Heart right ventricle (tissue), 16 donors: ENCODE data around the gene ANKRD10. TPM values are rescaled to one million over a fixed set of nuclear protein-coding genes. Genes with fewer than 3 reads are reported as not detected.

ENCODE experiments used
- ATAC-seq, 8 donors: fragments of 200-7000 bp; cut with Tn5 transposase; one replicate each; pipeline ENCODE4 v1.9.1; 2020; ENCODE audit warnings: mild to moderate bottlenecking in 8 of 8, moderate library complexity in 8 of 8, moderate number of reproducible peaks in 1 of 8
- DNase-seq, 2 donors: peaks; one replicate each; pipeline ENCODE4 v3.0.0-alpha.2; 2020
- H3K27ac ChIP-seq, 10 donors: fragments of 200-600 bp; sonication (generic) in 2 of 10; one replicate each; pipeline versions ENCODE4 v1.5.0 to v1.8.0; 2020 to 2022; ENCODE audit warnings: mild to moderate bottlenecking in 3 of 10
- H3K27me3 ChIP-seq, 7 donors: fragments of 200-600 bp; one replicate each; pipeline ENCODE4 v1.8.0; 2021 to 2022; ENCODE audit warnings: mild to moderate bottlenecking in 2 of 7
- H3K36me3 ChIP-seq, 9 donors: fragments of 200-600 bp; sonication (generic) in 1 of 9; one replicate each; pipeline versions ENCODE4 v1.5.0 to v1.8.0; 2020 to 2022; ENCODE audit warnings: mild to moderate bottlenecking in 2 of 9
- H3K4me1 ChIP-seq, 9 donors: fragments of 200-600 bp; sonication (generic) in 1 of 9; one replicate each; pipeline versions ENCODE4 v1.5.0 to v1.8.0; 2020 to 2022; ENCODE audit warnings: mild to moderate bottlenecking in 4 of 9
- H3K4me3 ChIP-seq, 10 donors: fragments of 200-600 bp; sonication (generic) in 2 of 10; one replicate each; pipeline versions ENCODE4 v1.5.0 to v1.8.0; 2020 to 2022; ENCODE audit warnings: mild to moderate bottlenecking in 7 of 10, moderate library complexity in 2 of 10
- H3K9me3 ChIP-seq, 11 donors: fragments of 200-600 bp in 10 of 11; sonication (generic) in 2 of 11; one replicate each; pipeline versions ENCODE4 v1.5.0 to v1.8.0; 2013 to 2022; ENCODE audit warnings: mild to moderate bottlenecking in 2 of 11, control low read depth in 1 of 11, moderate library complexity in 1 of 11
- WGBS, 2 donors: extraction: QIAGEN DNeasy Blood & Tissue Kit; methylation state at CpG; one replicate each; pipeline ENCODE4 v1.1.7; 2013; ENCODE audit warnings: inconsistent platforms in 1 of 2; 5-methylcytosine and 5-hydroxymethylcytosine counted together
- intact Hi-C, 10 donors: fragments of 100-400 bp; cut with DNase I; formaldehyde crosslinking; loops; one replicate each; pipeline versions ENCODE4 v1.11.1 to v1.14.2; 2022
- polyA plus RNA-seq, 2 donors: library from polyadenylated mRNA; stranded (reverse); fragments of 200-250 nt; gene quantifications; one replicate each; pipeline ENCODE4 v1.2.3, GENCODE V29; 2013
- total RNA-seq, 10 donors: library from RNA; stranded (reverse); fragmentation: NEBNext Ultra II Directional in 3 of 10; extraction: Animal tissue kit (Norgen Biotek cat#: 25700) in 3 of 10; gene quantifications; one replicate each; pipeline versions ENCODE4 v1.2.1 to v1.2.4, GENCODE V29; 2021 to 2023
- TF ChIP-seq, protein P1 (sequence below), 9 donors: fragments of 200-600 bp; sonication (generic) in 2 of 9; IDR thresholded peaks; one replicate each; pipeline versions ENCODE4 v1.5.0 to v1.8.0; 2021 to 2022; ENCODE audit warnings: antibody characterized with exemption in 9 of 9, mild to moderate bottlenecking in 5 of 9, moderate library complexity in 1 of 9
- donor health status: Arrhythmogenic right ventricular cardiomyopathy.
- donor health status: ischemic (EF 13 %, LVEDD 7.1; RV severe dilation, severe dysfunction).
- donor health status: healthy with polysubstance abuse.
- donor health status: DM: no; HTN: yes; CAD: no.
- donor health status: DM: no; HTN: no; CAD: no.
- donor health status: ischemic (EF 25% LVEDD 6.9; RV normal size, moderate dysfunction).
- donor health status: ischemic (EF 25% LVEDD 5.7; RV mildly dilated, moderate dysfunction).
- donor health status: healthy.
- donor health status: DM: yes; HTN: yes; CAD: no.
- donor health status: Ischemic cardiomyopathy.
- donor health status: ischemic (EF 35%, LVEDD 5.7; RV mildly dilated, moderate dysfunction).
- donor health status: nonischemic (EF 11% LVEDD 7.7; RV severe dilation, severe dysfunction).
- donor health status: DM: yes; HTN: yes; CAD: no.
- donor health status: PGD.
- donor health status: ischemic (EF 29% LVEDD 5.4; RV normal size, mild dysfunction).
- donor health status: nonischemic (EF 23%, LVEDD 6.1; RV moderate dilation, normal function).

Gene ANKRD10
- total and polyA plus RNA-seq, 12 donors: 32.4 to 127 (median 49.0) TPM

DNA sequence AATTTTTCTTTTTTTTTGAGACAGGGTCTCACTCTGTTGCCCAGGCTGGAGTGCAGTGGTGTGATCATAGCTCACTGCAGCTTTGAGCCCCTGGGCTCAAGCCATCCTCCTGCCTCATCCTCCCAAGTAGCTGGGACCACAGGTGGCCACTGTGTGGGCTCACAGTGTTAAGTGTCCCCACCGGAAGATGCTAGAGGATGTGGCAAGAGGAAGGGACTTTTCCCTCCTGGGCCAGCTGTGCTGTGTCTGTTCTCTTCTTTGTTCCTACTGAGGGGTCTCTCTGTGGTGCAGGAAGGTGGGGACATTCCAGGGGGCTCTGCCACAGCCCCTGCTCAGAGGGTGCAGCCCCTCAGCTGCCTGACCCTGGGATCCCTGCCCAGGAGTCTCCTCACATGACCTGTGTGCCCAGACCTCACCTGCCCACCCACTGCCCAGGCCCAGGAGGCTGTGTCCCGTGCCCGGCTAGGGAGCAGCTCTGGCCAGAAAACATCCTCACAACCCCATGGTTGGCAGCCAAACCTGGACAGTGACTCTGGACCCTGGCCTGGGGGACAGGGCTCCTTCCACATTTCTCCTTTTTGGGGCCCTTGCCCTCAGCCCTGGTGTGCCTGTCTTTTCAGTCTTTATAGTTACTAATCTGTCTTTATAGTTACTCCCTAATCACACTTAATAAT, 14.4 kb upstream of the ANKRD10 start:
- intact Hi-C loops: no loop called here
- TF ChIP-seq, protein P1, sequence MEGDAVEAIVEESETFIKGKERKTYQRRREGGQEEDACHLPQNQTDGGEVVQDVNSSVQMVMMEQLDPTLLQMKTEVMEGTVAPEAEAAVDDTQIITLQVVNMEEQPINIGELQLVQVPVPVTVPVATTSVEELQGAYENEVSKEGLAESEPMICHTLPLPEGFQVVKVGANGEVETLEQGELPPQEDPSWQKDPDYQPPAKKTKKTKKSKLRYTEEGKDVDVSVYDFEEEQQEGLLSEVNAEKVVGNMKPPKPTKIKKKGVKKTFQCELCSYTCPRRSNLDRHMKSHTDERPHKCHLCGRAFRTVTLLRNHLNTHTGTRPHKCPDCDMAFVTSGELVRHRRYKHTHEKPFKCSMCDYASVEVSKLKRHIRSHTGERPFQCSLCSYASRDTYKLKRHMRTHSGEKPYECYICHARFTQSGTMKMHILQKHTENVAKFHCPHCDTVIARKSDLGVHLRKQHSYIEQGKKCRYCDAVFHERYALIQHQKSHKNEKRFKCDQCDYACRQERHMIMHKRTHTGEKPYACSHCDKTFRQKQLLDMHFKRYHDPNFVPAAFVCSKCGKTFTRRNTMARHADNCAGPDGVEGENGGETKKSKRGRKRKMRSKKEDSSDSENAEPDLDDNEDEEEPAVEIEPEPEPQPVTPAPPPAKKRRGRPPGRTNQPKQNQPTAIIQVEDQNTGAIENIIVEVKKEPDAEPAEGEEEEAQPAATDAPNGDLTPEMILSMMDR (IDR thresholded peaks at IDR 0.05): no peak
- DNase-seq (no peak), ATAC-seq (no peak)
- no peaks in the 10 kb centered on the region for H3K36me3 ChIP-seq
- no peak overlapping the region for H3K4me3 ChIP-seq
- H3K27me3 ChIP-seq: no peaks in the 10 kb centered on the region
- H3K4me1 ChIP-seq: peaks cover 0 to 18% (median 5%) of the 10 kb centered on the region in 9 donors
- H3K9me3 ChIP-seq: peaks cover 0 to 24% (median 19%) of the 10 kb centered on the region in 11 donors
- H3K27ac ChIP-seq: no peak overlapping the region
- 82 to 95% methylated on average over 3 of the region's 3 CpGs for WGBS, 2 donors

DNA sequence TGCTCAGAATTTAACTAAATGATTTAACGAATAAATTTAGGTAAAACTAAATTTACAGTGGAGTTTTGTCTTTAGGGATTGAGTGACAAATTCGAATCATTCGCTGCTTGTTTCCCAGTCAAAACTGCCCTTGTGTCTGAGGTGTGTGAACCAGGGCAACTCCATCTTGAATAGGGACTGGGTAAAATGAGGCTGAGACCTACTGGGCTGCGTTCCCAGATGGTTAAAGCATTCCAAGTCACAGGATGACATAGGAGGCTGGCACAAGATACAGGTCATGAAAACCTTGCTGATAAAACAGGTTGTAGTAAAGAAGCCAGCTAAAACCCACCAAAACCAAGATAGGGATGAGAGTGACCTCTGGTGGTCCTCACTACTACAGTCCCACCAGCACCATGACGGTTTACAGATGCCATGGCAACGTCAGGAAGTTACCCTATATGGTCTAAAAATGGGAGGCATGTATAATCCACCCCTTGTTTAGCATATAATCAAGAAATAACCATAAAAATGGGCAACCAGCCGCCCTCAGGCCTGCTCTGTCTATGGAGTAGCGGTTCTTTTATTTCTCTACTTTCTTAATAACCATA, 10.2 kb upstream of the ANKRD10 start:
- TF ChIP-seq, protein P1 (IDR thresholded peaks at IDR 0.05): peak in 4 of 9 donors; percentile 7 to 27 (median 14)
- peaks cover 0 to 37% (median 10%) of the 10 kb centered on the region in 9 donors for H3K4me1 ChIP-seq
- intact Hi-C loops: no loop called here
- no peak for DNase-seq
- no peak for ATAC-seq
- no peak overlapping the region for H3K27ac ChIP-seq
- 70 to 79% methylated on average over 8 of the region's 8 CpGs for WGBS, 2 donors
- H3K9me3 ChIP-seq: no peaks in the 10 kb centered on the region
- H3K27me3 ChIP-seq: no peaks in the 10 kb centered on the region
- H3K4me3 ChIP-seq: no peak overlapping the region
- H3K36me3 ChIP-seq: no peaks in the 10 kb centered on the region

DNA sequence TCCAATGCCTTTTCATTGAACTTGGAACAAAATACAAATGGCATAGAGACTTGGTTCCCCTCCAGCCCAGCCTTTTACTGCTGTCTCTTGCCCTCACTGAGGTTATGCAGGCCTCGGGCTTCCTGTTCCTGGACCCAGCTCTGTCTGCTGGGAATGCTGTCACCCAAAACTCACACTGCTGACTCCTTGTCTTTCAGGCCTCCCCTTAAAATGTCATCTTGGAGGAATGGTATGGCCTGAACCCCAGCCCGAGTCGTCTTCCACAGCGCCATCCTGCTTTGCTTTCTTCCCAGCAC, 9.7 kb upstream of the ANKRD10 start:
- H3K36me3 ChIP-seq: no peaks in the 10 kb centered on the region
- 67 to 70% methylated on average over 4 of the region's 4 CpGs for WGBS, 2 donors
- no peaks in the 10 kb centered on the region for H3K9me3 ChIP-seq
- TF ChIP-seq, protein P1 (IDR thresholded peaks at IDR 0.05): no peak
- H3K4me1 ChIP-seq: peaks cover 0 to 42% (median 15%) of the 10 kb centered on the region in 9 donors
- no peak overlapping the region for H3K27ac ChIP-seq
- intact Hi-C loops: loop anchor here in 1 of 10 donors (5.0 kb wide), 1 partner anchor 123 kb away; no protein-coding TSS in a partner anchor
- H3K27me3 ChIP-seq: no peaks in the 10 kb centered on the region
- ATAC-seq (peak in 3 of 8 donors; percentile 7 to 75 (median 52)), DNase-seq (no peak)
- no peak overlapping the region for H3K4me3 ChIP-seq

DNA sequence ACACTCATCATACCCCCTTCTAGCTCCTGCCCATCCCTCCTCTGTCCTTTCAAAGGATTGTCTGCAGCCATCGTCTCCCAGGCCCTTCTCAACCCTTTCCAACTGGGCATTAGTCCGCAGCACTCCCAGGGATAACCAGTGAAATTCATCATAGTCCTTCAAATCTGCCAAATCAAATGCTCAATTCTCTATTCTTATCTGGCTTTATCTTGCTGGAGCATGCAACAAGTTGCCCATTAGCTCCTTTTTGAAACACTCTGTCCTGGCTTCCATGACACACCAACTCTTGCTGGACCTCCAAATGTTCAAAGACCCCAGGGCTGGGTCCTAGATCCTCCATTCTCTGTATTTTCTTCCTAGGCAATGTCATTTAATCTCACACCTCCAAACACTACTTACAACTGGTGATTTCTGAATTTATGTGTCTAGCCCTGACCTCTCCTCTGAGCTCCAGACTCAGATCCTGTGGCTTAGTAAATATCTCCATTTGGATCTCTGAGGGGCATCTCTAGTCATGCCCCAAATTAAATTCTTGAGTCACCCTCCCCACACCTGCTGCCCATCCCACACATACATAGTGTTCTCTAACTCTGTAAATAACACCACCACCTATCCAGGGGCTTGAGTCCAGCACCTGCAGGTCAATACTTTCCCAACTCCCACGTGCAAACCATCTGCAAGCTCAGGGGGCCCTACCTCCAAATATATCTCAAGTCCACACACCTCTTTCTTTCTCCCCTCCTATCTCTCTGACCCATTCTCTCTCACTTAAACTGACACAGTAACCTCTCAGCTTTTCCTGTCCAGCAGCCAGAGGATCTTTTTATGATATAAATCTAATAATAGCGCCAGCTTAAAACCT, 9.1 kb upstream of the ANKRD10 start:
- Histone ChIP-seq H3K27ac (no peak overlapping the region), H3K36me3 (no peaks in the 10 kb centered on the region), H3K27me3 (no peaks in the 10 kb centered on the region), H3K4me1 (peaks cover 0 to 42% (median 15%) of the 10 kb centered on the region in 9 donors), H3K4me3 (no peak overlapping the region), H3K9me3 (no peaks in the 10 kb centered on the region)
- no peak for DNase-seq
- TF ChIP-seq, protein P1 (IDR thresholded peaks at IDR 0.05): no peak
- ATAC-seq: peak in 3 of 8 donors; percentile 22 to 51 (median 26)
- intact Hi-C loops: loop anchor here in 1 of 10 donors (5.0 kb wide), 1 partner anchor 123 kb away; no protein-coding TSS in a partner anchor
- WGBS, 2 donors: 73 to 77% methylated on average over 4 of the region's 4 CpGs
